Measurements from ENCODE around the gene FPGS. TPM values are rescaled to one million over a fixed set of nuclear protein-coding genes. Genes with fewer than 3 reads are reported as not detected.

The FPGS gene
- total RNA-seq, 2 donors from 2014 or later: 53.4 to 57.6 TPM

DNA sequence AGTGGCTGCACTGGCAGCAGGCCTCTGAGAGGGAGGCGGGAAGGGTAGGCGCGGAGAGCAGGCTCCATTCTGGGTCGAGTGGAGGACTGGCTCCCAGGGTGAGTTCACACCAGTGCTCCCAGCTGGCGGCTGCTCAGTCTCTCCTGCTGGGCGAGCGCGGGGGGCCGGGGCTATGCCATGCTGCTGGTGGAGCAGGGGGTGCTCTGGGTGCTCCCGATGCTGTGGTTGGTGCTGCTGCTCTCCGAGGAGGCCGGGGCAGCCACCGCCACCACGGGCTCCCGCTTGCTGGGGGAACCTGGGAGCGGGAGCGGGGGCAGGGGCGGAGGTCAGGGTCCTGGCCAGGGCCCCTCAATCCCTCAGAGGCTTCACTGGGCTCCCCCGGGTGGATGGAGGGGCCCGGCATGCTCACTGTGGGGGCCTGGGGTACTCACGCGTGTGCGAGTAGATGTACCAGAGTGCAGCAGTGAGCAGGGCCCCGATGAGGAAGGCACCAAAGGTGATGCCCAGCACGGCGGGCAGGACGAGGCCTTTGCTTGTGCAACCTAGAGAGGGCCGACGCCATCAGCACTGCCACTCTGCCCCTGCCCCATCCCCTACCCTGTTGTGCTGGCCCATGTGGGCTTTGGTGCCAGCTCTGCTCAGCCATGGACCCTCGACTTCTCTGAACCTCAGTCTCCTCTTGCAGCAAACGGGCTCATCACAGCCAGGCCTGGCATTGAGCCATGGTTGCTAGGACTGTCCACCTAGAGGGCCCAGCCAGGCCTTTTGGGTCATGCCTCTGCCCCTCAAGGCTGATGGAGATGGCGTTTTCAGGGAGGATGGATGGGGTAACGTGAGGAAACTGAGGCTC, 13.1 kb downstream of the FPGS start:
- peaks cover 2 to 4% of the 10 kb centered on the region in 2 donors for H3K36me3 Mint-ChIP-seq (ENCODE audit: insufficient read depth in 2 of 2)
- H3K27me3 Mint-ChIP-seq (ENCODE audit: low read depth): no peaks in the 10 kb centered on the region
- DNase-seq (no peak), ATAC-seq (replicated peaks in 1 of 2) (no peak)
- H3K27ac Mint-ChIP-seq: no peak overlapping the region
- H3K9me3 Mint-ChIP-seq: no peaks in the 10 kb centered on the region
- no peaks in the 10 kb centered on the region for H3K4me1 Mint-ChIP-seq (ENCODE audit: low read depth)
- no peak overlapping the region for H3K4me3 Mint-ChIP-seq

DNA sequence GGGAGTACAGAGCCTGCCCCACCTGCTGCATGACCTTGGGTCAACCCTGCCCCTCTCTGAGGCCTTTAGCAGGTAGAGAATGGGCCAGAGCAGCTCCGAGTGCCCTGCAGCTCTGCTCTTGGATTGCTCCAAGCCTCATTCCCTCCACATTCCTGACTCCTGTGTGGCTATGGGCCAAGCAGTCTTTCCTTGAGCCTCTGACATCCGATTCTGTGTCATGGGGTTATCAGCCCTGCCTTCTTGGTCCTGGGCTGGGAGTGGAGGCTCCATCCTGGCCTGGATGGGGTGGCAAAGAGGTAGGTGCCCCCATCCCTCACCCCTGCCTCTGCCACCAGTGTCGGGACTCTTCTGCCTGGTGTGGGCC, 13.7 kb downstream of the FPGS start:
- H3K36me3 Mint-ChIP-seq (ENCODE audit: insufficient read depth in 2 of 2): peaks cover 2 to 4% of the 10 kb centered on the region in 2 donors
- no peak overlapping the region for H3K27ac Mint-ChIP-seq
- no peaks in the 10 kb centered on the region for H3K9me3 Mint-ChIP-seq
- no peak overlapping the region for H3K4me3 Mint-ChIP-seq
- H3K4me1 Mint-ChIP-seq (ENCODE audit: low read depth): no peaks in the 10 kb centered on the region
- DNase-seq (no peak), ATAC-seq (replicated peaks in 1 of 2) (no peak)
- no peaks in the 10 kb centered on the region for H3K27me3 Mint-ChIP-seq (ENCODE audit: low read depth)

DNA sequence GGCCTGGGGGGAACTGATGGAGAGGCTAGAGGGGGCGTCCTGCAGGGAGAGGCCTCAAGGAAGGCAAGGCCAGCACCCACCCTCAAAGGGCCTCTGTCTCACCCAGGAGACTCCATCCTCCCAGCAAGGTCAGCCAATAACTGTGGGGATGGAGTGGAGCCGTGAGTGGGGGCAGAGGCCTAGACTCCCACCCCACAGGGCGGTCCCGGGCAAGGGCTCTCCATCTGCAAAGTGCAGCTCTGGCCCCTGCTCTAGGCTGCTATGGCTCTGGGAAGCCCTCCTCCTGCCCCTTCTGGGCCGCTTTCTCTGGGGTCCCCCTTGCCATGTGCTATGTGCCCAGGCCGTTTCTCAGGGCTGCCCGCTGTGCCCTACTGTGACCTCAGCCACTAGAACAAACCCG, 14.0 kb downstream of the FPGS start:
- Mint-ChIP-seq H3K4me3 (no peak overlapping the region), H3K4me1 (ENCODE audit: low read depth) (no peaks in the 10 kb centered on the region), H3K27me3 (ENCODE audit: low read depth) (no peaks in the 10 kb centered on the region), H3K9me3 (no peaks in the 10 kb centered on the region), H3K36me3 (ENCODE audit: insufficient read depth in 2 of 2) (peaks cover 2 to 4% of the 10 kb centered on the region in 2 donors), H3K27ac (no peak overlapping the region)
- ATAC-seq (replicated peaks in 1 of 2): no peak
- no peak for DNase-seq

DNA sequence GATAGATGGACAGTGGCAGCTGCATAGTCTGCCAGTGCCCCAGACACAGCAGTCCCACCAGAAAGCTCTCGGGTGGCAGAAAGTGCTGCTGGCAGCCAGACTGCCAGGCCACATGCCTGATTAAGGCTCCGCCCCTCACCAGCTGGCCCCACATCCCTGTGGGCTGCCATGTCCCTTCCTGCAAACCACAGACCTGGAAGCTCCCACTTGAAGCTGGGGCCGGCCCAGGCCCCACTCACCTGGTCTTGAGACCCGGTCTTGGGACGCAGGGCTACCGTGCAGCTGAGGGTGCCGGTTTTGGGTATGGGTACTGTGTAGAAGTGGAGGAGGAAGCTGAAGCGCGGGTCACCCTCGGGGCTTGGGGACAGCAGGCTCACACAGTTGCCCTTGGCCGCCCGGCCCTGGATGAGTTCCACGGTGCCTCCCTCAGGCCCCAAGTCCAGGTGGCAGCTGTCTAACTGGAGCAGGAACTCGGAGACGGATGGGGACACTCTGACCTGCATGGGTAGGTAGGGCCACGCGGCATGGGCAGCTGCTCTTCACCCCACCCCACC, 15.3 kb downstream of the FPGS start:
- Mint-ChIP-seq H3K4me3 (no peak overlapping the region), H3K9me3 (no peaks in the 10 kb centered on the region), H3K36me3 (ENCODE audit: insufficient read depth in 2 of 2) (peaks cover 3 to 4% of the 10 kb centered on the region in 2 donors), H3K4me1 (ENCODE audit: low read depth) (no peaks in the 10 kb centered on the region), H3K27me3 (ENCODE audit: low read depth) (no peaks in the 10 kb centered on the region), H3K27ac (no peak overlapping the region)
- peak in 1 of 2 donors; percentile 11 for ATAC-seq (replicated peaks in 1 of 2)
- no peak for DNase-seq

DNA sequence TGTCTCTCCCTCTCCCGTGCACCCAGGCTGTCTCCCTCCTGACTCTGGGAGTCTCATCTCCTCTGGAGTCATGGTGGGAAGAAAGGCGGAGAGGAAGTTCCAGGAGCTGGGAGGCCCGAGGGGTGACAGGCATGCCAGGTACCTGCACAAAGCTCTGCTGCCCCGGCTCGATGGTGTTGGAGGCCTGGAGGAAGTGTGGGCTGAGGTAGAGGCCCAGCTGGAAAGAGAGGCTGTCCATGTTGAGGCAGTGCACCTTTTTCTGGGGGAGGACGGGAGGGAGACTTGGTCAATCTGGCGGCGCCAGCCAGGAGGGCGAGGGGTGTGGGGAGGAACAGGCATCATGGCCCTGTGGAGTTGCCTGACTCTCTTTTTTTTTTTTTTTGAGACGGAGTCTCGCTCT, 15.9 kb downstream of the FPGS start:
- Mint-ChIP-seq H3K4me3 (no peak overlapping the region), H3K4me1 (ENCODE audit: low read depth) (no peaks in the 10 kb centered on the region), H3K9me3 (no peaks in the 10 kb centered on the region), H3K36me3 (ENCODE audit: insufficient read depth in 2 of 2) (peaks cover 3 to 4% of the 10 kb centered on the region in 2 donors), H3K27me3 (ENCODE audit: low read depth) (no peaks in the 10 kb centered on the region), H3K27ac (no peak overlapping the region)
- no peak for ATAC-seq (replicated peaks in 1 of 2)
- DNase-seq: no peak

DNA sequence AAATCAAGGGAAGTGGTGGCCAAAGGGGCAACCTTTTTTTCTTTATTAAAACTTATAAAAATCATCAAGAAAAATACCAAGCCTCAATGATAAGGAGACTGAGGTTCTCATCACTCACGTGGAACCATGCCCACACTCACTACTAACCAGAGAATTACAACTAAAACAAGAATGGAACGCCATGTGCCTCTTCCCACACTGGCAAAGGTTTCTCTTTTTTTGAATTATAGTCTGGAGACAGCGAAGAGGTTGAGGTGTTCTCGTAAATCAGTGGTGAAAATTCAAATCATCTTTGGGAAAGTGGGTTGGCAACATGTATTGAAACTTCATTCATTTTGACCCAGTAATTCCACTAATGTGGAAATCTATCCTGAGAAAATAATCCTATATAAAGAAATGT, 19.4 kb downstream of the FPGS start:
- peaks cover 4 to 5% of the 10 kb centered on the region in 2 donors for H3K36me3 Mint-ChIP-seq (ENCODE audit: insufficient read depth in 2 of 2)
- H3K4me1 Mint-ChIP-seq (ENCODE audit: low read depth): no peaks in the 10 kb centered on the region
- no peaks in the 10 kb centered on the region for H3K9me3 Mint-ChIP-seq
- H3K4me3 Mint-ChIP-seq: no peak overlapping the region
- H3K27me3 Mint-ChIP-seq (ENCODE audit: low read depth): no peaks in the 10 kb centered on the region
- DNase-seq (no peak), ATAC-seq (replicated peaks in 1 of 2) (no peak)
- H3K27ac Mint-ChIP-seq: no peak overlapping the region

DNA sequence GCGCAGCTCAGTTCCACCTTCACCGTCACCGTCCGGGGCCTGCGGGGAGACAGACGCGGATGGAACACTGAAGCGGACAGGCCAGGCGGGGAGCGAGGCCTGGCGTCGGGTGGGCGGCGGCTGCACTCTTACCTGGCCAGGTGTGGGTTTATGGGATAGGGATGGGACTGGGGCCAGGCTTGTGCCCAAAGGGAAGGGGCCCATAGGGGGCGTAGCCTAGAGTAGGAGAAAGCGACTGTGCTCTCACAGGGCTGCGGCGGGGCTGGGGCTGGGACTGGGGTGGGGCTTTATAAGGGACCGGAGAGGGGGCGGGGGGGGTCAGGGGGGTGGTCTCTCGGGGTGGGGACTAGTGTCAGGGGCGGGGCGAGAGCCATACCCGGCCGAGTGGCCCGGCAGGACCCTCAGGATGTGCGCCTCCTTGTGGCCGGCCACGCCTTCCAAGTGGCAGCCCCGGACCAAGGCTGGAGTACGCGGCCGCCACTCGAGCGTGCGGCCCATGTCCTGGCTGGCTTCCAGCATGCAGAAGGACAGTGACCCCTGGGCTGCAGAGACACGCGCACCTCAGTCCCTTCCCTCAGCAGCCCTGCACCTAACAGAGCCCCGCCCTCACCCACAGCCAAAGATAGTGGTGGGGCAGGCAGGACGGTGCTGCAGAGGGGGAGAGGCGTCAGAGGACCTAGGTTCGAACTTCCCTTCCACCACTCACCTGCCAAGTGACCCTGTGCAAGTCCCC, 22.8 kb downstream of the FPGS start:
- H3K36me3 Mint-ChIP-seq (ENCODE audit: insufficient read depth in 2 of 2): peaks cover 0 to 5% of the 10 kb centered on the region in 2 donors
- H3K9me3 Mint-ChIP-seq: no peaks in the 10 kb centered on the region
- no peaks in the 10 kb centered on the region for H3K27me3 Mint-ChIP-seq (ENCODE audit: low read depth)
- no peak for DNase-seq
- no peak overlapping the region for H3K27ac Mint-ChIP-seq
- ATAC-seq (replicated peaks in 1 of 2): peak; percentile 32 to 36
- no peak overlapping the region for H3K4me3 Mint-ChIP-seq
- no peaks in the 10 kb centered on the region for H3K4me1 Mint-ChIP-seq (ENCODE audit: low read depth)

DNA sequence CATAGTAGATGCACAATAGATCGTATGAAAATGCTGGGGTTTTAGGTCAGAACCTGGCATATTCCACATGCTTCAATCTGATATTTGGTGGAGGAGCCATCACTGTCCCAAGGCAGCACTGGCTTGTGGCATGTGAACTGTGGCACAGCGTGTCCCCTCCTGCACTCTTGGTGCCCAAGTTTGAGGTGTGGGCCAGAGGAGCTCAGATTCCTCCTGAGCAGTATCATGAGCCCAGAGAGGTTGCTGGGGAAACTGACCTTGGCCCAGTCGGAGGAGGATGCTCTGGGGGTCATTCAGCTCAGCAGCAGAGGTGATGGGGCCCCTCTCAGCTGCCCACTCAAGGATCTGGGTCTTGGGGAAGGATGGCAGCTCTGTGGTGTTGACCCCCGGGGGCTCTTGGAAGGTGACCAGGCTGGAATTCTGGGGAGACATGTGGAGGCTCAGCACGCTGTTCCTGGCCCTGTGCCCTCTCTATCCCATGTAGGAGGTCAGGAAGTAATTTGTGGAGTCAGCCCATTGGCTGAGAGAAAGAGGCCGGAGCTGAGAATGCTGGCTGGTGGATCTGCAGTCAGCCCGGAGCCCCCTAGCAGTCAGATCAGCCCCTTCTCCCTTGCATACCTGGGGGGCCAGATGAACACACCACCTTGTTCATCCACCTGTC, 23.7 kb downstream of the FPGS start:
- Mint-ChIP-seq H3K4me3 (no peak overlapping the region), H3K4me1 (ENCODE audit: low read depth) (no peaks in the 10 kb centered on the region), H3K36me3 (ENCODE audit: insufficient read depth in 2 of 2) (peaks cover 0 to 5% of the 10 kb centered on the region in 2 donors), H3K27me3 (ENCODE audit: low read depth) (no peaks in the 10 kb centered on the region), H3K27ac (no peak overlapping the region), H3K9me3 (no peaks in the 10 kb centered on the region)
- no peak for ATAC-seq (replicated peaks in 1 of 2)
- no peak for DNase-seq

DNA sequence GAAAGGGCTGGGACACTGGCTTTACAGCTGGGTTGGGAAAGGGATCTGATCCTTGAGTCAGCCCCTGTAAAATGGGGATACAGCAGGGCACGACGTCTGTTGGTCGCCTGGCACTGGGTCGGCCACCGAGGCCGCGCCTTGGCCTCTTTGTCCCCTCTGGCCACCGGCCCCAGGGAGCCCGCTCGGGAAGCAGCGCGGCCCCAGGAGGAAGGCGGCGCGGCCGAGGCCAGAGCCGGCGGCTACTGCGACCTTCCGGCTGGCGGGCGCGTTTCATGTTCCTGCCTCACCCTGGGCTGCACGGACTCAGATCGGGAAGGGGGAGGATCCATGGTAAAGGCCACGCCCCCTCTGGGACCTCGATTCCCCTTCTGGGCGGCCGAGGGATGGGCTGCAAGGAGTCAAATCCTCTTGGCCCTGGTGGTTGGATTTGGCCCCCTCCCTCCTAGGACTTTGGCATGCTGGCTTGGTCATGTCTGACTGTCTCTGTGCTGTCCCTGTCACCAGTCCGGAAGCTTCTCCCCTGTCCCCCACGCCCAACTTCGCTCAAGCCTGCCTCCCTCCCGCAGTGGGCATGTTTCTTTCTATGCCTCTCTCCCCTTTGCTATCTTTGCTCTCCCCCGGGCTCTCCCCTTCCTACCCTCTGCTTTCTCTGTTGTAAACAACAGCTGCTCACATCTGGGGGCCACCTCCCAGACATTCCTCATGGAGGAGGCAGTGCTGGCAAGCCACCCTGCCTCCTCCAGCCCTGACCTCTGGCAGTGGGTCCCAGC, 25.8 kb downstream of the FPGS start:
- H3K27me3 Mint-ChIP-seq (ENCODE audit: low read depth): no peaks in the 10 kb centered on the region
- DNase-seq (no peak), ATAC-seq (replicated peaks in 1 of 2) (no peak)
- peaks cover 16% of the 10 kb centered on the region for H3K4me1 Mint-ChIP-seq (ENCODE audit: low read depth)
- no peak overlapping the region for H3K4me3 Mint-ChIP-seq
- H3K27ac Mint-ChIP-seq: no peak overlapping the region
- H3K9me3 Mint-ChIP-seq: no peaks in the 10 kb centered on the region
- H3K36me3 Mint-ChIP-seq (ENCODE audit: insufficient read depth in 2 of 2): peaks cover 0 to 3% of the 10 kb centered on the region in 2 donors

DNA sequence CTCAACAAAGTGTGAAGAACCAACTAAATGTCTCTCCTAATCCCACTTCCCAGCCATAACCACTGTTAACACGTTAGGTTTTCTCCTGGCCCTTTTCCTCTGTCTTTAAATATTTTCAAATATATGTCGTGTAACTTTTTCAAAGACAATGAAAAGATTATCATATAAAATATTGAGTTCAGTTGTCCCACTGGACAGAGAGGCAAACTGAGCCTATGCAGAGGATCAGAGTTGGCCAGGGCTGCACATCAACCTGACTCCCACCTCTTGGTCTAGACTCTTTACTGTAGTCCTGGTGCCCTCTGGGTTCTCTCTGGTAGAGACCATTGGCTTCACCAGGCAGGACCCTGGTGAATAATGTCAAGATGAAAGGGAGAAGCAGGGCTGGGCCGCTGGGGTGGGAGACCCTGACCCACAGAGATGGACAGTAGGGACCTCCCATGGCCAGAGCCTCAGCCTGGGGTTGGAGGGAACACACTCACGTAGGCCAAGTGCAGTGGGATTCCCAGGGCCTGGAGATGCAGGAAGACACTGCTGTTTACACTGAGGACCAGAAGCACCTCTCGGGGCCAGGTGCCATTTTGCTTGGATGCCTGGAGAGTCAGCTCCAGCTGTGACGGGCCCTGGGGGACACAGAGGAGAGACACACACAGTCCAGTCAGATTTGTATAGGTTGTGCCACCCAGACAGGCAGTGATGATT, 26.7 kb downstream of the FPGS start:
- Mint-ChIP-seq H3K9me3 (no peaks in the 10 kb centered on the region), H3K4me3 (no peak overlapping the region), H3K4me1 (ENCODE audit: low read depth) (peaks cover 21% of the 10 kb centered on the region), H3K27ac (peak overlapping the region; percentile 6), H3K36me3 (ENCODE audit: insufficient read depth in 2 of 2) (no peaks in the 10 kb centered on the region), H3K27me3 (ENCODE audit: low read depth) (no peaks in the 10 kb centered on the region)
- no peak for DNase-seq
- no peak for ATAC-seq (replicated peaks in 1 of 2)

DNA sequence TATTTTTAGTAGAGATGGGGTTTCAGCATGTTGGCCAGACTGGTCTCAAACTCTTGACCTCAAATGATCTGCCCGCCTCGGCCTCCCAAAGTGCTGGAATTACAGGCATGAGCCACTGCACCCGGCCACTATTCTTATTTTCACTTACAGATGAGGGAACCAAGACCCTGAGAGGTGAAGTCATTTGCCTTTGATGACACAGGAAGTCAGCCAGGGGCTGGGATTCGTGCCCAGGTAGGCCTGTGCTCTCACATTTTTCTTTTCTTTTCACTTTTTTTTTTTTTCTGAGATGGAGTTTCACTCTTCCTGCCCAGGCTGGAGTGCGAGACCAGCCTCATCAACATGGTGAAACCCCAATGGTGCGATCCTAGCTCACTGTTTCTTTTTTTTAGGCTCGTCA, 29.6 kb downstream of the FPGS start:
- Mint-ChIP-seq H3K4me1 (ENCODE audit: low read depth) (peaks cover 31% of the 10 kb centered on the region), H3K36me3 (ENCODE audit: insufficient read depth in 2 of 2) (no peaks in the 10 kb centered on the region), H3K27me3 (ENCODE audit: low read depth) (no peaks in the 10 kb centered on the region), H3K9me3 (no peaks in the 10 kb centered on the region), H3K27ac (peak overlapping the region; percentile 91), H3K4me3 (peak overlapping the region; percentile 19 to 32)
- no peak for DNase-seq
- peak in 1 of 2 donors; percentile 22 for ATAC-seq (replicated peaks in 1 of 2)

DNA sequence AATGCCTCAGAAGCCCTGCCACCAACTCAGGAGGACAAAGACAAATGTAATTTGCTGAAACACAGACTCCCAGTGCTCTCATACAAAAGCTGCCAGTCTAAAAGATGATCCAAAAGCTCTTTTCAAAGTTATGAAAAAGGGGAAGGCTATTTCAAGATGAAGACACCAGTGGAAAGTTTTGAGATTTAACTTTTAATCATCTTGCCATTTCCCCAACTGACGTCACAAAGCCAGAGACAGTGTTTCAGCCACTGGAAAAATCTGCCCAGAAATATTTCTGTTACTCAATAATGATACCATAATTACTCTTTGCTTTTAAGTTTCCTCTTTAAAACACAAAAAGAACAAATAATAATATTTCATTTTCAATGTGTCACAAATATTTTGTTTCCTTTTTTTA, 30.9 kb downstream of the FPGS start:
- Mint-ChIP-seq H3K4me3 (no peak overlapping the region), H3K27me3 (ENCODE audit: low read depth) (no peaks in the 10 kb centered on the region), H3K27ac (peak overlapping the region; percentile 57), H3K4me1 (ENCODE audit: low read depth) (peaks cover 31% of the 10 kb centered on the region), H3K9me3 (no peaks in the 10 kb centered on the region), H3K36me3 (ENCODE audit: insufficient read depth in 2 of 2) (no peaks in the 10 kb centered on the region)
- DNase-seq (no peak), ATAC-seq (replicated peaks in 1 of 2) (no peak)
